Panc1 (cell line): ENCODE results near the gene LYPD6B.

ENCODE experiments used
- TF ChIP-seq, protein P1 (sequence below): fragments of 450-650 bp; IDR thresholded peaks from 2 replicates; pipeline ENCODE4 v1.5.1; 2017; ENCODE audit warnings: mild to moderate bottlenecking
- TF ChIP-seq, protein P2 (sequence below), 2 experiments: IDR thresholded peaks; 2 replicates each; pipeline ENCODE4 v1.6.1; 2011 to 2012; ENCODE audit warnings: low read depth in 2 of 2, control low read depth in 1 of 2, low read length in 1 of 2, mild to moderate bottlenecking in 1 of 2, moderate library complexity in 1 of 2; ENCODE audit not compliant: insufficient read depth in 1 of 2

DNA sequence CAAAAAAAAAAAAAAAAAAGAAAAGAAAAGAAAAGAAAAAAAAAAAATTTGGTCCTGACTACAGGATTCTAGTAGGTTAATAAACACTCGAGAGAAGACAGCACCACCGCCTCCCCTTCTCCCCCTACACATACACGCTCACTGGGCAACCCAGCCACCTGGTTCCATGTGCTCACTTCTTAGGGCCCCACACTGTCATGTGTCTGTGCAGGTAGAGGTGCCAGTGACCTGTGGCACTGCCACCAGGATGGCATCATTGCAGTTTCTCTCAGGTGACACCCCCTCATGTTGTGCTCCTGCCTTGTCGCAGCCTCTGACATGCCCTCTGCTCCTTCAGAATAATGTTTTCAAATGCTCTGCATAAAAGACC lies 39.7 kb upstream of the LYPD6B start:
- TF ChIP-seq, protein P1, sequence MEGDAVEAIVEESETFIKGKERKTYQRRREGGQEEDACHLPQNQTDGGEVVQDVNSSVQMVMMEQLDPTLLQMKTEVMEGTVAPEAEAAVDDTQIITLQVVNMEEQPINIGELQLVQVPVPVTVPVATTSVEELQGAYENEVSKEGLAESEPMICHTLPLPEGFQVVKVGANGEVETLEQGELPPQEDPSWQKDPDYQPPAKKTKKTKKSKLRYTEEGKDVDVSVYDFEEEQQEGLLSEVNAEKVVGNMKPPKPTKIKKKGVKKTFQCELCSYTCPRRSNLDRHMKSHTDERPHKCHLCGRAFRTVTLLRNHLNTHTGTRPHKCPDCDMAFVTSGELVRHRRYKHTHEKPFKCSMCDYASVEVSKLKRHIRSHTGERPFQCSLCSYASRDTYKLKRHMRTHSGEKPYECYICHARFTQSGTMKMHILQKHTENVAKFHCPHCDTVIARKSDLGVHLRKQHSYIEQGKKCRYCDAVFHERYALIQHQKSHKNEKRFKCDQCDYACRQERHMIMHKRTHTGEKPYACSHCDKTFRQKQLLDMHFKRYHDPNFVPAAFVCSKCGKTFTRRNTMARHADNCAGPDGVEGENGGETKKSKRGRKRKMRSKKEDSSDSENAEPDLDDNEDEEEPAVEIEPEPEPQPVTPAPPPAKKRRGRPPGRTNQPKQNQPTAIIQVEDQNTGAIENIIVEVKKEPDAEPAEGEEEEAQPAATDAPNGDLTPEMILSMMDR = no peak
- TF ChIP-seq, protein P2, sequence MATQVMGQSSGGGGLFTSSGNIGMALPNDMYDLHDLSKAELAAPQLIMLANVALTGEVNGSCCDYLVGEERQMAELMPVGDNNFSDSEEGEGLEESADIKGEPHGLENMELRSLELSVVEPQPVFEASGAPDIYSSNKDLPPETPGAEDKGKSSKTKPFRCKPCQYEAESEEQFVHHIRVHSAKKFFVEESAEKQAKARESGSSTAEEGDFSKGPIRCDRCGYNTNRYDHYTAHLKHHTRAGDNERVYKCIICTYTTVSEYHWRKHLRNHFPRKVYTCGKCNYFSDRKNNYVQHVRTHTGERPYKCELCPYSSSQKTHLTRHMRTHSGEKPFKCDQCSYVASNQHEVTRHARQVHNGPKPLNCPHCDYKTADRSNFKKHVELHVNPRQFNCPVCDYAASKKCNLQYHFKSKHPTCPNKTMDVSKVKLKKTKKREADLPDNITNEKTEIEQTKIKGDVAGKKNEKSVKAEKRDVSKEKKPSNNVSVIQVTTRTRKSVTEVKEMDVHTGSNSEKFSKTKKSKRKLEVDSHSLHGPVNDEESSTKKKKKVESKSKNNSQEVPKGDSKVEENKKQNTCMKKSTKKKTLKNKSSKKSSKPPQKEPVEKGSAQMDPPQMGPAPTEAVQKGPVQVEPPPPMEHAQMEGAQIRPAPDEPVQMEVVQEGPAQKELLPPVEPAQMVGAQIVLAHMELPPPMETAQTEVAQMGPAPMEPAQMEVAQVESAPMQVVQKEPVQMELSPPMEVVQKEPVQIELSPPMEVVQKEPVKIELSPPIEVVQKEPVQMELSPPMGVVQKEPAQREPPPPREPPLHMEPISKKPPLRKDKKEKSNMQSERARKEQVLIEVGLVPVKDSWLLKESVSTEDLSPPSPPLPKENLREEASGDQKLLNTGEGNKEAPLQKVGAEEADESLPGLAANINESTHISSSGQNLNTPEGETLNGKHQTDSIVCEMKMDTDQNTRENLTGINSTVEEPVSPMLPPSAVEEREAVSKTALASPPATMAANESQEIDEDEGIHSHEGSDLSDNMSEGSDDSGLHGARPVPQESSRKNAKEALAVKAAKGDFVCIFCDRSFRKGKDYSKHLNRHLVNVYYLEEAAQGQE (IDR thresholded peaks at IDR 0.05; ENCODE audit: insufficient read depth in 1 of 2, low read depth in 2 of 2, low read length in 1 of 2) = no peak
